Activated naive CD4-positive, alpha-beta T cell (primary cell): ENCODE data around the gene DCC.
"Not testable (repeated sequence)": the region's sequence is repeated elsewhere in the genome, so short reads cannot be mapped to it uniquely, and the experiment has no call there.

Experiments
- DNase-seq, 4 experiments: peaks; one replicate each; lab custom pipeline; 2025; lab: John Stamatoyannopoulos, UW

Gene DCC

GRCh38 chr18:52348209-52348608, 8.2 kb downstream of the DCC start:
- no peak for DNase-seq

GRCh38 chr18:52349498-52349897, 9.5 kb downstream of the DCC start:
- no peak for DNase-seq

GRCh38 chr18:52352920-52353319, 12.9 kb downstream of the DCC start:
- no peak for DNase-seq

GRCh38 chr18:52353589-52353988, 13.6 kb downstream of the DCC start:
- DNase-seq: no peak

- no peak for DNase-seq
These were observed 23.9 kb downstream of the DCC start for GRCh38 chr18:52363861-52364260.

- not testable (repeated sequence) for DNase-seq
These were observed 26.9 kb downstream of the DCC start for GRCh38 chr18:52366851-52367250.

- no peak for DNase-seq
These were observed 28.2 kb downstream of the DCC start for GRCh38 chr18:52367953-52368742.

- no peak for DNase-seq
These were observed 30.8 kb downstream of the DCC start for GRCh38 chr18:52370841-52371240.

GRCh38 chr18:52376104-52376503, 36.1 kb downstream of the DCC start:
- DNase-seq: no peak

GRCh38 chr18:52377094-52377493, 37.1 kb downstream of the DCC start:
- DNase-seq: no peak

GRCh38 chr18:52386306-52386705, 46.3 kb downstream of the DCC start:
- DNase-seq: no peak

- DNase-seq: no peak
These were observed 47.2 kb downstream of the DCC start for GRCh38 chr18:52387175-52387574.

GRCh38 chr18:52391810-52392559, 52.0 kb downstream of the DCC start:
- DNase-seq: no peak

GRCh38 chr18:52394602-52395001, 54.6 kb downstream of the DCC start:
- no peak for DNase-seq

GRCh38 chr18:52395146-52395852, 55.3 kb downstream of the DCC start:
- DNase-seq: no peak

GRCh38 chr18:52401236-52401635, 61.2 kb downstream of the DCC start:
- DNase-seq: no peak

- DNase-seq: no peak
These were observed 62.8 kb downstream of the DCC start for GRCh38 chr18:52402814-52403213.

- DNase-seq: no peak
These were observed 63.5 kb downstream of the DCC start for GRCh38 chr18:52403291-52404021.

GRCh38 chr18:52408800-52409302, 68.9 kb downstream of the DCC start:
- DNase-seq: no peak

- no peak for DNase-seq
These were observed 69.7 kb downstream of the DCC start for GRCh38 chr18:52409727-52410126.

GRCh38 chr18:52415131-52415530, 75.1 kb downstream of the DCC start:
- no peak for DNase-seq
